ENCODE results near the gene ACACA. TPM values are rescaled to one million over a fixed set of nuclear protein-coding genes. Genes with fewer than 3 reads are reported as not detected.

ACACA gene
- total RNA-seq, 1 donor from 2014 or later = 145 TPM

Other genes starting within 250 kb of the ACACA start
- not detected for gene C17orf78, start 30.9 kb downstream of the ACACA start, total RNA-seq (ENCODE audit: unreplicated experiment)
- 30.6 TPM for gene TADA2A, start 50 bp upstream of the ACACA start, total RNA-seq (ENCODE audit: unreplicated experiment)
- 10.0 TPM for gene DUSP14, start 83.1 kb upstream of the ACACA start, total RNA-seq (ENCODE audit: unreplicated experiment)
- 65.8 TPM for gene SYNRG, start 202.6 kb upstream of the ACACA start, total RNA-seq (ENCODE audit: unreplicated experiment)
- 47.4 TPM for gene DDX52, start 236.6 kb upstream of the ACACA start, total RNA-seq (ENCODE audit: unreplicated experiment)